Dedifferentiated amniotic fluid mesenchymal stem cell (primary cell): ENCODE data around the gene HOXD13.

Experiments used
- DNase-seq: peaks from one replicate; pipeline ENCODE4 v3.0.0-alpha.2; 2016; ENCODE audit errors: extremely low spot score

The HOXD13 gene

GRCh38 chr2:176132205-176133171 is 40.0 kb downstream of the HOXD13 start:
- no peak for DNase-seq

- no peak for DNase-seq
Measured at GRCh38 chr2:176133389-176133788, 40.9 kb downstream of the HOXD13 start.

GRCh38 chr2:176134035-176134434 is 41.5 kb downstream of the HOXD13 start:
- no peak for DNase-seq

GRCh38 chr2:176135035-176135440 is 42.5 kb downstream of the HOXD13 start:
- DNase-seq: no peak

GRCh38 chr2:176136374-176137251 is 44.1 kb downstream of the HOXD13 start:
- no peak for DNase-seq

- DNase-seq: no peak
Measured at GRCh38 chr2:176137252-176137580, 44.7 kb downstream of the HOXD13 start.

- DNase-seq: no peak
Measured at GRCh38 chr2:176137906-176138305, 45.4 kb downstream of the HOXD13 start.

GRCh38 chr2:176138526-176138922 is 46.0 kb downstream of the HOXD13 start:
- no peak for DNase-seq

- no peak for DNase-seq
Measured at GRCh38 chr2:176138923-176139660, 46.6 kb downstream of the HOXD13 start.

- DNase-seq: no peak
Measured at GRCh38 chr2:176139661-176140512, 47.4 kb downstream of the HOXD13 start.

- DNase-seq: no peak
Measured at GRCh38 chr2:176140513-176141317, 48.2 kb downstream of the HOXD13 start.

GRCh38 chr2:176142281-176142680 is 49.8 kb downstream of the HOXD13 start:
- no peak for DNase-seq
